ENCODE results near the gene PTPRK. TPM values are rescaled to one million over a fixed set of nuclear protein-coding genes. Genes with fewer than 3 reads are reported as not detected.

PTPRK gene
- total RNA-seq, 1 experiment from 2014 or later, result 53.8 TPM

- no peaks in the 10 kb centered on the region for H3K27me3 ChIP-seq (ENCODE audit: low read length)
- no TSS peak for BruUV-seq (replicated peaks)
Observed at GRCh38 chr6:128314190-128314589, 206.2 kb downstream of the PTPRK start.

GRCh38 chr6:128311944-128312570, 208.3 kb downstream of the PTPRK start:
- ChIA-PET CTCF (no interaction called here), POLR2A (ENCODE audit: unreplicated experiment) (no interaction called here)
- no TSS peak for BruUV-seq (replicated peaks)
- no peak overlapping the region for H3K4me2 ChIP-seq (ENCODE audit: low read length)
- no peaks in the 10 kb centered on the region for H3K27me3 ChIP-seq (ENCODE audit: low read length)
- DNase-seq, result no peak
- H3K9me3 ChIP-seq (ENCODE audit: low read length), result no peaks in the 10 kb centered on the region
- no peak overlapping the region for H3K9ac ChIP-seq (ENCODE audit: low read length)
- no peak overlapping the region for H3K27ac ChIP-seq (ENCODE audit: low read length)
- H4K20me1 ChIP-seq (ENCODE audit: low read length), result no peaks in the 10 kb centered on the region
- H3K4me3 ChIP-seq (ENCODE audit: low read length), result no peak overlapping the region
- ATAC-seq, result no peak
- H3K9me2 ChIP-seq (replicated peaks; ENCODE audit: low read length), result no peaks in the 10 kb centered on the region
- no peak for TF ChIP-seq EZH2phosphoT487 (IDR thresholded peaks at IDR 0.05; ENCODE audit: borderline replicate concordance, low read length)
- no peak for TF ChIP-seq EZH2 (IDR thresholded peaks at IDR 0.05; ENCODE audit: low read length, unreplicated experiment)
- no peak for TF ChIP-seq CTCF (conservative IDR thresholded peaks at IDR 0.05; ENCODE audit: low read depth, low read length)
- peaks cover 7% of the 10 kb centered on the region; the same call in 1 of the 2 replicates for H3K4me1 ChIP-seq (ENCODE audit: insufficient read depth, low read length)
- H3K79me2 ChIP-seq (ENCODE audit: low read length), result peaks cover 29% of the 10 kb centered on the region; the same call in 1 of the 2 replicates
- intact Hi-C loops (cut with micrococcal nuclease), result no loop called here
- no peaks in the 10 kb centered on the region for H3F3A ChIP-seq (ENCODE audit: low read length, unreplicated experiment)
- no peaks in the 10 kb centered on the region for H3K36me3 ChIP-seq (ENCODE audit: low read depth, low read length)
- H2AFZ ChIP-seq (ENCODE audit: low read length), result no peak overlapping the region

More at GRCh38 chr6:128314190-128314589, 206.2 kb downstream of the PTPRK start:
- no peaks in the 10 kb centered on the region for H3K9me2 ChIP-seq (replicated peaks; ENCODE audit: low read length)
- intact Hi-C loops (cut with micrococcal nuclease), result no loop called here
- ATAC-seq (no peak), DNase-seq (no peak)
- H3K9ac ChIP-seq (ENCODE audit: low read length), result no peak overlapping the region
- no peaks in the 10 kb centered on the region for H3F3A ChIP-seq (ENCODE audit: low read length, unreplicated experiment)
- no peaks in the 10 kb centered on the region for H3K9me3 ChIP-seq (ENCODE audit: low read length)
- H3K36me3 ChIP-seq (ENCODE audit: low read depth, low read length), result no peaks in the 10 kb centered on the region
- H3K4me2 ChIP-seq (ENCODE audit: low read length), result no peak overlapping the region
- peaks cover 16% of the 10 kb centered on the region; the same call in 1 of the 2 replicates for H3K79me2 ChIP-seq (ENCODE audit: low read length)
- no peak overlapping the region for H3K27ac ChIP-seq (ENCODE audit: low read length)
- H2AFZ ChIP-seq (ENCODE audit: low read length), result no peak overlapping the region
- TF ChIP-seq EZH2 (IDR thresholded peaks at IDR 0.05; ENCODE audit: low read length, unreplicated experiment), result no peak
- TF ChIP-seq EZH2phosphoT487 (IDR thresholded peaks at IDR 0.05; ENCODE audit: borderline replicate concordance, low read length), result no peak
- TF ChIP-seq CTCF (conservative IDR thresholded peaks at IDR 0.05; ENCODE audit: low read depth, low read length), result no peak
- CTCF ChIA-PET, result no interaction called here
- H3K4me3 ChIP-seq (ENCODE audit: low read length), result no peak overlapping the region
- H4K20me1 ChIP-seq (ENCODE audit: low read length), result no peaks in the 10 kb centered on the region
- H3K4me1 ChIP-seq (ENCODE audit: insufficient read depth, low read length), result no peaks in the 10 kb centered on the region
- POLR2A ChIA-PET (ENCODE audit: unreplicated experiment), result no interaction called here

- ChIA-PET CTCF (no interaction called here), POLR2A (ENCODE audit: unreplicated experiment) (no interaction called here)
- Histone ChIP-seq H3K4me2 (ENCODE audit: low read length) (no peak overlapping the region), H3F3A (ENCODE audit: low read length, unreplicated experiment) (no peaks in the 10 kb centered on the region), H3K4me3 (ENCODE audit: low read length) (no peak overlapping the region), H3K27ac (ENCODE audit: low read length) (no peak overlapping the region), H3K27me3 (ENCODE audit: low read length) (no peaks in the 10 kb centered on the region), H3K9me2 (replicated peaks; ENCODE audit: low read length) (no peaks in the 10 kb centered on the region), H2AFZ (ENCODE audit: low read length) (no peak overlapping the region), H3K36me3 (ENCODE audit: low read depth, low read length) (no peaks in the 10 kb centered on the region), H3K9me3 (ENCODE audit: low read length) (no peaks in the 10 kb centered on the region), H3K79me2 (ENCODE audit: low read length) (peaks cover 29% of the 10 kb centered on the region; the same call in 1 of the 2 replicates), H3K9ac (ENCODE audit: low read length) (no peak overlapping the region), H3K4me1 (ENCODE audit: insufficient read depth, low read length) (peaks cover 7% of the 10 kb centered on the region; the same call in 1 of the 2 replicates), H4K20me1 (ENCODE audit: low read length) (no peaks in the 10 kb centered on the region)
- no peak for TF ChIP-seq EZH2phosphoT487 (IDR thresholded peaks at IDR 0.05; ENCODE audit: borderline replicate concordance, low read length)
- BruUV-seq (replicated peaks), result no TSS peak
- intact Hi-C loops (cut with micrococcal nuclease), result no loop called here
- DNase-seq (no peak), ATAC-seq (no peak)
Observed at GRCh38 chr6:128310451-128310850, 209.9 kb downstream of the PTPRK start.

Data from PC-3 (cell line).